Subcutaneous abdominal adipose tissue (tissue), 5 donors: ENCODE data around the gene NR1I3.
"Not testable (repeated sequence)": the region's sequence is repeated elsewhere in the genome, so short reads cannot be mapped to it uniquely, and the experiment has no call there.

Source experiments
- H3K27ac ChIP-seq: one replicate; pipeline ENCODE4 v1.7.0; 2013; ENCODE audit warnings: low read depth, mild to moderate bottlenecking, inconsistent platforms, low read length, moderate library complexity
- H3K27me3 ChIP-seq, 5 donors: one replicate each; pipeline ENCODE4 v1.7.0; 2013; ENCODE audit warnings: low read length in 5 of 5, inconsistent platforms in 1 of 5; ENCODE audit not compliant: control insufficient read depth in 5 of 5, insufficient read depth in 4 of 5
- H3K36me3 ChIP-seq, 5 donors: one replicate each; pipeline ENCODE4 v1.7.0; 2013; ENCODE audit warnings: low read length in 5 of 5; ENCODE audit not compliant: control insufficient read depth in 5 of 5, insufficient read depth in 5 of 5
- H3K4me1 ChIP-seq, 5 donors: one replicate each; pipeline ENCODE4 v1.7.0; 2013; ENCODE audit warnings: low read length in 5 of 5, mild to moderate bottlenecking in 3 of 5, moderate library complexity in 1 of 5; ENCODE audit not compliant: control insufficient read depth in 5 of 5, insufficient read depth in 5 of 5
- H3K4me3 ChIP-seq, 5 donors: one replicate each; pipeline ENCODE4 v1.7.0; 2013; ENCODE audit warnings: low read length in 5 of 5, low read depth in 1 of 5
- H3K9ac ChIP-seq, 5 donors: one replicate each; pipeline ENCODE4 v1.7.0; 2013; ENCODE audit warnings: low read length in 5 of 5, mild to moderate bottlenecking in 4 of 5, moderate library complexity in 3 of 5
- H3K9me3 ChIP-seq, 5 donors: one replicate each; pipeline ENCODE4 v1.7.0; 2013; ENCODE audit warnings: low read length in 5 of 5; ENCODE audit not compliant: control insufficient read depth in 5 of 5
- donor health status: healthy.
- donor health status: healthy.
- donor health status: healthy.
- donor health status: healthy.
- donor health status: healthy.

NR1I3 gene

GRCh38 chr1:161251579-161251978 lies 13.6 kb upstream of the NR1I3 start:
- Histone ChIP-seq H3K4me3 (no peak overlapping the region), H3K27me3 (no peaks in the 10 kb centered on the region), H3K9me3 (peaks cover 0 to 5% (median under 1%) of the 10 kb centered on the region in 5 donors), H3K9ac (no peak overlapping the region), H3K27ac (no peak overlapping the region), H3K4me1 (peaks cover 0 to 9% (median 4%) of the 10 kb centered on the region in 5 donors), H3K36me3 (no peaks in the 10 kb centered on the region)

GRCh38 chr1:161250829-161251228 lies 12.8 kb upstream of the NR1I3 start:
- peaks cover 0 to 9% (median 4%) of the 10 kb centered on the region in 5 donors for H3K4me1 ChIP-seq
- peaks cover 0 to 3% (median 0%) of the 10 kb centered on the region in 5 donors for H3K9me3 ChIP-seq
- H3K9ac ChIP-seq, result no peak overlapping the region
- no peaks in the 10 kb centered on the region for H3K27me3 ChIP-seq
- no peak overlapping the region for H3K4me3 ChIP-seq
- no peaks in the 10 kb centered on the region for H3K36me3 ChIP-seq
- H3K27ac ChIP-seq, result no peak overlapping the region

- not testable (repeated sequence) for H3K36me3 ChIP-seq
Observed at GRCh38 chr1:161250100-161250499, 12.1 kb upstream of the NR1I3 start.

GRCh38 chr1:161244888-161245287 lies 6.9 kb upstream of the NR1I3 start:
- Histone ChIP-seq H3K27me3 (peaks cover 0 to 6% (median 0%) of the 10 kb centered on the region in 5 donors), H3K9me3 (no peaks in the 10 kb centered on the region), H3K4me1 (no peaks in the 10 kb centered on the region), H3K27ac (no peak overlapping the region), H3K36me3 (no peaks in the 10 kb centered on the region), H3K9ac (no peak overlapping the region), H3K4me3 (no peak overlapping the region)

More at GRCh38 chr1:161250100-161250499, 12.1 kb upstream of the NR1I3 start:
- not testable (repeated sequence) for H3K4me1 ChIP-seq, H3K9ac ChIP-seq, H3K27ac ChIP-seq, H3K4me3 ChIP-seq, H3K27me3 ChIP-seq, H3K9me3 ChIP-seq

- no peak overlapping the region for H3K4me3 ChIP-seq
- H3K27ac ChIP-seq, result no peak overlapping the region
- no peaks in the 10 kb centered on the region for H3K36me3 ChIP-seq
- no peak overlapping the region for H3K9ac ChIP-seq
- H3K4me1 ChIP-seq, result no peaks in the 10 kb centered on the region
- no peaks in the 10 kb centered on the region for H3K9me3 ChIP-seq
- peaks cover 0 to 8% (median 0%) of the 10 kb centered on the region in 5 donors for H3K27me3 ChIP-seq
Observed at GRCh38 chr1:161242313-161242712, 4.3 kb upstream of the NR1I3 start.

- H3K4me1 ChIP-seq, result no peaks in the 10 kb centered on the region
- H3K9ac ChIP-seq, result no peak overlapping the region
- H3K27ac ChIP-seq, result no peak overlapping the region
- H3K36me3 ChIP-seq, result no peaks in the 10 kb centered on the region
- peaks cover 0 to 8% (median 0%) of the 10 kb centered on the region in 5 donors for H3K27me3 ChIP-seq
- no peaks in the 10 kb centered on the region for H3K9me3 ChIP-seq
- no peak overlapping the region for H3K4me3 ChIP-seq
Observed at GRCh38 chr1:161241682-161242081, 3.7 kb upstream of the NR1I3 start.

- no peak overlapping the region for H3K9ac ChIP-seq
- H3K27ac ChIP-seq, result no peak overlapping the region
- no peaks in the 10 kb centered on the region for H3K9me3 ChIP-seq
- peaks cover 0 to 4% (median 0%) of the 10 kb centered on the region in 5 donors for H3K27me3 ChIP-seq
- H3K4me1 ChIP-seq, result no peaks in the 10 kb centered on the region
- H3K4me3 ChIP-seq, result no peak overlapping the region
- H3K36me3 ChIP-seq, result peaks cover 0 to under 1% (median 0%) of the 10 kb centered on the region in 5 donors
Observed at GRCh38 chr1:161235957-161236775, 1.8 kb downstream of the NR1I3 start.

GRCh38 chr1:161233102-161233501 lies 4.9 kb downstream of the NR1I3 start:
- Histone ChIP-seq H3K27ac (no peak overlapping the region), H3K4me3 (no peak overlapping the region), H3K27me3 (peaks cover 0 to 2% (median 0%) of the 10 kb centered on the region in 5 donors), H3K36me3 (peaks cover 0 to 30% (median 25%) of the 10 kb centered on the region in 5 donors), H3K9ac (no peak overlapping the region), H3K9me3 (no peaks in the 10 kb centered on the region), H3K4me1 (peaks cover 0 to 2% (median under 1%) of the 10 kb centered on the region in 5 donors)

- Histone ChIP-seq H3K27me3 (no peaks in the 10 kb centered on the region), H3K9me3 (no peaks in the 10 kb centered on the region), H3K9ac (no peak overlapping the region), H3K36me3 (peaks cover 0 to 33% (median 25%) of the 10 kb centered on the region in 5 donors), H3K27ac (no peak overlapping the region), H3K4me3 (no peak overlapping the region), H3K4me1 (peaks cover 3 to 24% (median 23%) of the 10 kb centered on the region in 5 donors)
Observed at GRCh38 chr1:161230762-161231161, 7.2 kb downstream of the NR1I3 start.

GRCh38 chr1:161229896-161230295 lies 8.1 kb downstream of the NR1I3 start:
- Histone ChIP-seq H3K9me3 (no peaks in the 10 kb centered on the region), H3K27ac (no peak overlapping the region), H3K4me3 (no peak overlapping the region), H3K4me1 (peaks cover 5 to 31% (median 29%) of the 10 kb centered on the region in 5 donors), H3K9ac (peak overlapping the region in 1 of 5 donors; percentile 4), H3K36me3 (peaks cover 0 to 33% (median 25%) of the 10 kb centered on the region in 5 donors), H3K27me3 (no peaks in the 10 kb centered on the region)
